GM12878 (cell line): Measurements from ENCODE around the gene STX1B.

Source experiments
- BACH1 ChIP-seq: fragments of 450-650 bp; IDR thresholded peaks from 2 replicates; pipeline ENCODE4 v1.6.1; 2017; ENCODE audit warnings: mild to moderate bottlenecking, borderline replicate concordance
- CHD2 ChIP-seq: IDR thresholded peaks from 2 replicates; pipeline ENCODE4 v1.6.1; 2011; ENCODE audit warnings: low read depth, low read length, improper control_type of control experiment, borderline replicate concordance
- FOXM1 ChIP-seq: IDR thresholded peaks from 2 replicates; pipeline ENCODE4 v1.6.1; 2012; ENCODE audit warnings: low read depth, mild to moderate bottlenecking, inconsistent platforms, low read length, moderate library complexity
- GATAD2B ChIP-seq: fragments of 450-650 bp; conservative IDR thresholded peaks from 2 replicates; pipeline ENCODE4 v1.6.1; 2017; ENCODE audit warnings: low read depth, mild to moderate bottlenecking, moderate library complexity
- NRF1 ChIP-seq: conservative IDR thresholded peaks from 2 replicates; pipeline ENCODE4 v1.6.1; 2011; ENCODE audit warnings: mild to moderate bottlenecking, low read depth, low read length, improper control_type of control experiment
- POLR2A ChIP-seq: IDR thresholded peaks from 2 replicates; pipeline ENCODE4 v1.6.1; 2011; ENCODE audit warnings: low read depth, mild to moderate bottlenecking, low read length
- POLR2AphosphoS5 ChIP-seq: IDR thresholded peaks from 2 replicates; pipeline ENCODE4 v1.6.1; 2011; ENCODE audit warnings: mild to moderate bottlenecking, low read length, inconsistent platforms
- RBBP5 ChIP-seq: fragments of 200-600 bp; sonication (generic); conservative IDR thresholded peaks from 2 replicates; pipeline ENCODE4 v1.6.1; 2016
- TF ChIP-seq, protein P1 (sequence below): IDR thresholded peaks from 2 replicates; pipeline ENCODE4 v1.6.1; 2011; ENCODE audit warnings: low read depth, low read length, improper control_type of control experiment, borderline replicate concordance
- TF ChIP-seq, protein P2 (sequence below): fragments of 450-650 bp; formaldehyde crosslinking; IDR thresholded peaks from 2 replicates; pipeline ENCODE4 v1.4.0; 2020; ENCODE audit warnings: mild to moderate bottlenecking, moderate library complexity
- TF ChIP-seq, protein P3 (sequence below): fragments of 450-650 bp; IDR thresholded peaks from 2 replicates; pipeline ENCODE4 v1.6.1; 2017; ENCODE audit warnings: antibody characterized with exemption, mild to moderate bottlenecking, moderate library complexity
- TF ChIP-seq, protein P4 (sequence below), 3 experiments: IDR thresholded peaks in 2 of 3; conservative IDR thresholded peaks in 1 of 3; 2 replicates each; pipeline ENCODE4 v1.5.1; 2011; ENCODE audit warnings: low read depth in 3 of 3, low read length in 3 of 3, mild to moderate bottlenecking in 3 of 3, control low read depth in 2 of 3, moderate library complexity in 2 of 3, inconsistent platforms in 1 of 3, mixed read lengths in 1 of 3; ENCODE audit not compliant: control insufficient read depth in 2 of 3, insufficient read depth in 1 of 3; ENCODE audit errors: extremely low read depth in 1 of 3

GRCh38 chr16:30963925-30964511, 46.4 kb downstream of the STX1B start:
- TF ChIP-seq RBBP5 (no peak), CHD2 (no peak), NRF1 (no peak), BACH1 (no peak), FOXM1 (no peak), GATAD2B (no peak), POLR2AphosphoS5 (no peak), POLR2A (no peak)
- TF ChIP-seq, protein P1, sequence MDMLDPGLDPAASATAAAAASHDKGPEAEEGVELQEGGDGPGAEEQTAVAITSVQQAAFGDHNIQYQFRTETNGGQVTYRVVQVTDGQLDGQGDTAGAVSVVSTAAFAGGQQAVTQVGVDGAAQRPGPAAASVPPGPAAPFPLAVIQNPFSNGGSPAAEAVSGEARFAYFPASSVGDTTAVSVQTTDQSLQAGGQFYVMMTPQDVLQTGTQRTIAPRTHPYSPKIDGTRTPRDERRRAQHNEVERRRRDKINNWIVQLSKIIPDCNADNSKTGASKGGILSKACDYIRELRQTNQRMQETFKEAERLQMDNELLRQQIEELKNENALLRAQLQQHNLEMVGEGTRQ = no peak
- TF ChIP-seq, protein P2, sequence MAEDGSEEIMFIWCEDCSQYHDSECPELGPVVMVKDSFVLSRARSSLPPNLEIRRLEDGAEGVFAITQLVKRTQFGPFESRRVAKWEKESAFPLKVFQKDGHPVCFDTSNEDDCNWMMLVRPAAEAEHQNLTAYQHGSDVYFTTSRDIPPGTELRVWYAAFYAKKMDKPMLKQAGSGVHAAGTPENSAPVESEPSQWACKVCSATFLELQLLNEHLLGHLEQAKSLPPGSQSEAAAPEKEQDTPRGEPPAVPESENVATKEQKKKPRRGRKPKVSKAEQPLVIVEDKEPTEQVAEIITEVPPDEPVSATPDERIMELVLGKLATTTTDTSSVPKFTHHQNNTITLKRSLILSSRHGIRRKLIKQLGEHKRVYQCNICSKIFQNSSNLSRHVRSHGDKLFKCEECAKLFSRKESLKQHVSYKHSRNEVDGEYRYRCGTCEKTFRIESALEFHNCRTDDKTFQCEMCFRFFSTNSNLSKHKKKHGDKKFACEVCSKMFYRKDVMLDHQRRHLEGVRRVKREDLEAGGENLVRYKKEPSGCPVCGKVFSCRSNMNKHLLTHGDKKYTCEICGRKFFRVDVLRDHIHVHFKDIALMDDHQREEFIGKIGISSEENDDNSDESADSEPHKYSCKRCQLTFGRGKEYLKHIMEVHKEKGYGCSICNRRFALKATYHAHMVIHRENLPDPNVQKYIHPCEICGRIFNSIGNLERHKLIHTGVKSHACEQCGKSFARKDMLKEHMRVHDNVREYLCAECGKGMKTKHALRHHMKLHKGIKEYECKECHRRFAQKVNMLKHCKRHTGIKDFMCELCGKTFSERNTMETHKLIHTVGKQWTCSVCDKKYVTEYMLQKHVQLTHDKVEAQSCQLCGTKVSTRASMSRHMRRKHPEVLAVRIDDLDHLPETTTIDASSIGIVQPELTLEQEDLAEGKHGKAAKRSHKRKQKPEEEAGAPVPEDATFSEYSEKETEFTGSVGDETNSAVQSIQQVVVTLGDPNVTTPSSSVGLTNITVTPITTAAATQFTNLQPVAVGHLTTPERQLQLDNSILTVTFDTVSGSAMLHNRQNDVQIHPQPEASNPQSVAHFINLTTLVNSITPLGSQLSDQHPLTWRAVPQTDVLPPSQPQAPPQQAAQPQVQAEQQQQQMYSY = no peak
- TF ChIP-seq, protein P3, sequence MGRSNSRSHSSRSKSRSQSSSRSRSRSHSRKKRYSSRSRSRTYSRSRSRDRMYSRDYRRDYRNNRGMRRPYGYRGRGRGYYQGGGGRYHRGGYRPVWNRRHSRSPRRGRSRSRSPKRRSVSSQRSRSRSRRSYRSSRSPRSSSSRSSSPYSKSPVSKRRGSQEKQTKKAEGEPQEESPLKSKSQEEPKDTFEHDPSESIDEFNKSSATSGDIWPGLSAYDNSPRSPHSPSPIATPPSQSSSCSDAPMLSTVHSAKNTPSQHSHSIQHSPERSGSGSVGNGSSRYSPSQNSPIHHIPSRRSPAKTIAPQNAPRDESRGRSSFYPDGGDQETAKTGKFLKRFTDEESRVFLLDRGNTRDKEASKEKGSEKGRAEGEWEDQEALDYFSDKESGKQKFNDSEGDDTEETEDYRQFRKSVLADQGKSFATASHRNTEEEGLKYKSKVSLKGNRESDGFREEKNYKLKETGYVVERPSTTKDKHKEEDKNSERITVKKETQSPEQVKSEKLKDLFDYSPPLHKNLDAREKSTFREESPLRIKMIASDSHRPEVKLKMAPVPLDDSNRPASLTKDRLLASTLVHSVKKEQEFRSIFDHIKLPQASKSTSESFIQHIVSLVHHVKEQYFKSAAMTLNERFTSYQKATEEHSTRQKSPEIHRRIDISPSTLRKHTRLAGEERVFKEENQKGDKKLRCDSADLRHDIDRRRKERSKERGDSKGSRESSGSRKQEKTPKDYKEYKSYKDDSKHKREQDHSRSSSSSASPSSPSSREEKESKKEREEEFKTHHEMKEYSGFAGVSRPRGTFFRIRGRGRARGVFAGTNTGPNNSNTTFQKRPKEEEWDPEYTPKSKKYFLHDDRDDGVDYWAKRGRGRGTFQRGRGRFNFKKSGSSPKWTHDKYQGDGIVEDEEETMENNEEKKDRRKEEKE = no peak
- TF ChIP-seq, protein P4, sequence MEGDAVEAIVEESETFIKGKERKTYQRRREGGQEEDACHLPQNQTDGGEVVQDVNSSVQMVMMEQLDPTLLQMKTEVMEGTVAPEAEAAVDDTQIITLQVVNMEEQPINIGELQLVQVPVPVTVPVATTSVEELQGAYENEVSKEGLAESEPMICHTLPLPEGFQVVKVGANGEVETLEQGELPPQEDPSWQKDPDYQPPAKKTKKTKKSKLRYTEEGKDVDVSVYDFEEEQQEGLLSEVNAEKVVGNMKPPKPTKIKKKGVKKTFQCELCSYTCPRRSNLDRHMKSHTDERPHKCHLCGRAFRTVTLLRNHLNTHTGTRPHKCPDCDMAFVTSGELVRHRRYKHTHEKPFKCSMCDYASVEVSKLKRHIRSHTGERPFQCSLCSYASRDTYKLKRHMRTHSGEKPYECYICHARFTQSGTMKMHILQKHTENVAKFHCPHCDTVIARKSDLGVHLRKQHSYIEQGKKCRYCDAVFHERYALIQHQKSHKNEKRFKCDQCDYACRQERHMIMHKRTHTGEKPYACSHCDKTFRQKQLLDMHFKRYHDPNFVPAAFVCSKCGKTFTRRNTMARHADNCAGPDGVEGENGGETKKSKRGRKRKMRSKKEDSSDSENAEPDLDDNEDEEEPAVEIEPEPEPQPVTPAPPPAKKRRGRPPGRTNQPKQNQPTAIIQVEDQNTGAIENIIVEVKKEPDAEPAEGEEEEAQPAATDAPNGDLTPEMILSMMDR (IDR thresholded peaks at IDR 0.05 in 2 of 3, conservative IDR thresholded peaks at IDR 0.05 in 1 of 3; ENCODE audit: control insufficient read depth in 2 of 3, extremely low read depth in 1 of 3, insufficient read depth in 1 of 3, low read depth in 3 of 3, low read length in 3 of 3) = no peak
